ENCODE results near the gene APBB2. TPM values are rescaled to one million over a fixed set of nuclear protein-coding genes. Genes with fewer than 3 reads are reported as not detected.

APBB2 gene
- total and polyA plus RNA-seq, 2 of the 8 experiments (the other 6 are each of a cell fraction or from before 2014, with no cell fraction given): 58.7 to 59.4 TPM

GRCh38 chr4:41013746-41014145 lies 200.6 kb downstream of the APBB2 start (continued):
- TF ChIP-seq CHD7 (IDR thresholded peaks at IDR 0.05; ENCODE audit: insufficient replicate concordance, low read length) (no peak), SIRT6 (IDR thresholded peaks at IDR 0.05; ENCODE audit: low read length) (no peak)

All from H1 (cell line).